ENCODE measurements around the gene ANKS1A.

DNA sequence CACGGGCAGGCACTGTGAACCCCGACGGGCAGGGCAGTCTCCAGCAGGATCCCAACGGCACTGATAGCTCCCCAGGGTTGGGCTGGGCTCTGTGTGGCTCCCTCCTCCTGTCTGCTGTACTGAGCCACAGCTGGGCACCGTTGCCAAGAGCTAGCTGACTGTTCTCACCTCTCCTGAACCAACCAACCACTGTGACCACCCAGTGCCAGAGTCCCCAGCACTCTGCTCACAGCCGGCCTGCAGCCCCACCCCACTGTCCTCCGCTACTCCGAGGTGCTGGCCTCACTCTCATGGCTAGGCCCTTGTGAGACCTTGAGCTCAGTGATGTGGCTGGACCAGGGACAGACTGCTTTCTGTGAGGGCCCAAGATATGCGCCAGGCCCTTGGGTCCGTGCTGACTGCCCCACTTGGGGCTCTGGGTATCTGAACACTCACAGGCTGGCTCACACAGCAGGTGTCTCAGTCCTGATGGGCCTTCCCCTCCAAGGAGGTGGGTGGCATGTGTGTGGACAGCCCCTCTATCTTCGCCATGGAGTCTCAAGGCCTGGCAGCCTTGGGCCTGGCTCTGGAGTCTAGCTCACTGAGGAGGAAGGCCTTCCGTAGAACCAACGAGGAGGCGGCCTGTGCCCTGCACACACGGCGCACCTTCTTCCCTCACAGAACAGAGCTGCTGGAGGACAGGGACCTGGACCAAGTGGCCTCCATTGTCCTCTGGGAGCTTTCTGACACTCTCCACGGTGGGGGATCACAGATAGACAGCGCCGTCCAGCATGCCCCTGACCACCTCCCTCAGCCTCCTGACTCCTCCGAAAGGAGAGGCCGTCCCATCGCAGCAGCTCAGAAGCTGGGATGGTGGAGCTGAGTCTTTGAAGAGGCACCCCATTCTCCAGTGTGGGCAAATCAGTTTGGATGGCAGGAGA is 198.6 kb downstream of the ANKS1A start:
- TF ChIP-seq, protein P1, sequence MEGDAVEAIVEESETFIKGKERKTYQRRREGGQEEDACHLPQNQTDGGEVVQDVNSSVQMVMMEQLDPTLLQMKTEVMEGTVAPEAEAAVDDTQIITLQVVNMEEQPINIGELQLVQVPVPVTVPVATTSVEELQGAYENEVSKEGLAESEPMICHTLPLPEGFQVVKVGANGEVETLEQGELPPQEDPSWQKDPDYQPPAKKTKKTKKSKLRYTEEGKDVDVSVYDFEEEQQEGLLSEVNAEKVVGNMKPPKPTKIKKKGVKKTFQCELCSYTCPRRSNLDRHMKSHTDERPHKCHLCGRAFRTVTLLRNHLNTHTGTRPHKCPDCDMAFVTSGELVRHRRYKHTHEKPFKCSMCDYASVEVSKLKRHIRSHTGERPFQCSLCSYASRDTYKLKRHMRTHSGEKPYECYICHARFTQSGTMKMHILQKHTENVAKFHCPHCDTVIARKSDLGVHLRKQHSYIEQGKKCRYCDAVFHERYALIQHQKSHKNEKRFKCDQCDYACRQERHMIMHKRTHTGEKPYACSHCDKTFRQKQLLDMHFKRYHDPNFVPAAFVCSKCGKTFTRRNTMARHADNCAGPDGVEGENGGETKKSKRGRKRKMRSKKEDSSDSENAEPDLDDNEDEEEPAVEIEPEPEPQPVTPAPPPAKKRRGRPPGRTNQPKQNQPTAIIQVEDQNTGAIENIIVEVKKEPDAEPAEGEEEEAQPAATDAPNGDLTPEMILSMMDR (IDR thresholded peaks at IDR 0.05) = no peak
- no peak for TF ChIP-seq EZH2phosphoT487 (IDR thresholded peaks at IDR 0.05)
- TF ChIP-seq EZH2 (IDR thresholded peaks at IDR 0.05) = no peak

All from neural progenitor cell (in vitro differentiated cells).